ENCODE data around the gene FCER1G. TPM values are rescaled to one million over a fixed set of nuclear protein-coding genes. Genes with fewer than 3 reads are reported as not detected.

FCER1G gene
- total RNA-seq, 1 donor from 2014 or later = 158 TPM

GRCh38 chr1:161226759-161227158 is 11.7 kb downstream of the FCER1G start:
- peaks cover 22% of the 10 kb centered on the region for H3K36me3 ChIP-seq
- TF ChIP-seq, protein P1, sequence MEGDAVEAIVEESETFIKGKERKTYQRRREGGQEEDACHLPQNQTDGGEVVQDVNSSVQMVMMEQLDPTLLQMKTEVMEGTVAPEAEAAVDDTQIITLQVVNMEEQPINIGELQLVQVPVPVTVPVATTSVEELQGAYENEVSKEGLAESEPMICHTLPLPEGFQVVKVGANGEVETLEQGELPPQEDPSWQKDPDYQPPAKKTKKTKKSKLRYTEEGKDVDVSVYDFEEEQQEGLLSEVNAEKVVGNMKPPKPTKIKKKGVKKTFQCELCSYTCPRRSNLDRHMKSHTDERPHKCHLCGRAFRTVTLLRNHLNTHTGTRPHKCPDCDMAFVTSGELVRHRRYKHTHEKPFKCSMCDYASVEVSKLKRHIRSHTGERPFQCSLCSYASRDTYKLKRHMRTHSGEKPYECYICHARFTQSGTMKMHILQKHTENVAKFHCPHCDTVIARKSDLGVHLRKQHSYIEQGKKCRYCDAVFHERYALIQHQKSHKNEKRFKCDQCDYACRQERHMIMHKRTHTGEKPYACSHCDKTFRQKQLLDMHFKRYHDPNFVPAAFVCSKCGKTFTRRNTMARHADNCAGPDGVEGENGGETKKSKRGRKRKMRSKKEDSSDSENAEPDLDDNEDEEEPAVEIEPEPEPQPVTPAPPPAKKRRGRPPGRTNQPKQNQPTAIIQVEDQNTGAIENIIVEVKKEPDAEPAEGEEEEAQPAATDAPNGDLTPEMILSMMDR (IDR thresholded peaks at IDR 0.05) = no peak
- H3K27me3 ChIP-seq = no peaks in the 10 kb centered on the region
- no peaks in the 10 kb centered on the region for H3K9me3 ChIP-seq
- intact Hi-C loops (cut with DNase I) = loop anchor here (10.0 kb wide), 1 partner anchor 158 kb away; no protein-coding TSS in a partner anchor
- peak overlapping the region; percentile 75 for H3K4me3 ChIP-seq
- H3K4me1 ChIP-seq = peaks cover 21% of the 10 kb centered on the region
- no peak for ATAC-seq
- no peak for DNase-seq
- H3K27ac ChIP-seq = no peak overlapping the region

DNA sequence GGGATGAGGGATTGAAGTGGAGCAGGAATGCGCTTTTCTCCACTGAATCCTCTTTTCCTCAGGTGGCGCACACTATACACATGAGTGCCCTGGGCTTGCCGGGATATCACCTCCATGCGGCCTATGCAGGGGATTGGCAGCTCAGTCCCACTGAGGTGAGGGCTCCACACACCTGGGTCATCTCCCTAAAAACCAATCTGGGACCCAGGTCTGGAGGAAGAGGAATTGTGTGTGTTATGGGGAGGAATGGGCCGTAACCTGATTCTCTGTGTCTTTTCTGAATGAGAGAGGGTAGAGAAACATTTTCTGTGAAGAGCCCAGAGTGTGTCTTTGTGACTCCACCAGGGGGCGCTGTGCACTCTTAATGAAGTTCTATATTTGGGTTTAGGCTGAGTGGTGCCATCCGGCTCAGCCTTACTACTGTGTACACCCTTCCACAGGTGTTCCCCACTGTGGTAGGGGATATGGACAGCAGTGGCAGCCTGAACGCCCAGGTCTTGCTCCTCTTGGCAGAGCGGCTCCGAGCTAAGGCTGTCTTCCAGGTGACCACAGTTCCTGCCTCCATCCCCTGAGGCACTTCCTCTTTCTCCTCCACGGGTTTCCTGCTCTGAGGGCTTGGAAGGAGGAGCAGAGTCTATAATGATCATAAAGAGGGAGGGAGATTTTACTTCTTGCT is 12.2 kb downstream of the FCER1G start:
- intact Hi-C loops (cut with DNase I) = loop anchor here (10.0 kb wide), 1 partner anchor 157 kb away; no protein-coding TSS in a partner anchor
- Histone ChIP-seq H3K27me3 (no peaks in the 10 kb centered on the region), H3K36me3 (peaks cover 22% of the 10 kb centered on the region), H3K4me3 (peak overlapping the region; percentile 28), H3K9me3 (no peaks in the 10 kb centered on the region), H3K4me1 (peaks cover 21% of the 10 kb centered on the region), H3K27ac (peak overlapping the region; percentile 37)
- ATAC-seq (peak; percentile 77), DNase-seq (peak; percentile 90)
- TF ChIP-seq, protein P1 (IDR thresholded peaks at IDR 0.05) = peak; percentile 93

GRCh38 chr1:161228032-161228431 is 12.9 kb downstream of the FCER1G start:
- TF ChIP-seq, protein P1 (IDR thresholded peaks at IDR 0.05) = no peak
- Histone ChIP-seq H3K9me3 (no peaks in the 10 kb centered on the region), H3K36me3 (peaks cover 22% of the 10 kb centered on the region), H3K4me3 (no peak overlapping the region), H3K4me1 (peaks cover 21% of the 10 kb centered on the region), H3K27ac (peak overlapping the region; percentile 37), H3K27me3 (no peaks in the 10 kb centered on the region)
- intact Hi-C loops (cut with DNase I) = loop anchor here (10.0 kb wide), 1 partner anchor 157 kb away; no protein-coding TSS in a partner anchor
- DNase-seq (no peak), ATAC-seq (no peak)

- TF ChIP-seq, protein P1 (IDR thresholded peaks at IDR 0.05) = no peak
- H3K9me3 ChIP-seq = no peaks in the 10 kb centered on the region
- H3K27me3 ChIP-seq = no peaks in the 10 kb centered on the region
- ATAC-seq = no peak
- peaks cover 20% of the 10 kb centered on the region for H3K4me1 ChIP-seq
- no peak overlapping the region for H3K27ac ChIP-seq
- intact Hi-C loops (cut with DNase I) = loop anchor here (10.0 kb wide), 1 partner anchor 155 kb away; no protein-coding TSS in a partner anchor
- H3K36me3 ChIP-seq = peaks cover 22% of the 10 kb centered on the region
- H3K4me3 ChIP-seq = no peak overlapping the region
- DNase-seq = no peak
Observed at GRCh38 chr1:161229896-161230295, 14.8 kb downstream of the FCER1G start.

DNA sequence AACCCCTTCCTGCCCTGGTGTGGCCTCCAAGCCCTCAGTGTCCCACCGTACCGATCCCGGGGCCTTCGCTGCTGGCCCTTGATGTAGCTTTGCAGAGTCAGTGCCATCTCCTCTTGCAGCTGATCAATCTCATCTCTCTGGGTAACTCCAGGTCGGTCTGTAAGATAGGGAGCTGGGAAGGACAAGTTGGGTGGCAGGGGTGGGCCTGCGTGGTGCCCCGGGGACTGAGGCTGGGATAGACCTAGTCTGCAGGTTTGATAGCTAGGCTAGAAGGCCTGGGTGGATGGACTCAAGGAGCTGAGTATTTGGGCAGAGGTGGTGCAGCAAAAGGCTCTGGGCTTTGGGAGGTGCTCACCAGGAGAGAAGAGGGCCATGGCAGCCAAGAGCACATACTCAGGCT is 15.7 kb downstream of the FCER1G start:
- Histone ChIP-seq H3K36me3 (peaks cover 22% of the 10 kb centered on the region), H3K4me3 (no peak overlapping the region), H3K4me1 (peaks cover 14% of the 10 kb centered on the region), H3K9me3 (no peaks in the 10 kb centered on the region), H3K27ac (no peak overlapping the region), H3K27me3 (no peaks in the 10 kb centered on the region)
- no peak for DNase-seq
- TF ChIP-seq, protein P1 (IDR thresholded peaks at IDR 0.05) = no peak
- ATAC-seq = no peak
- intact Hi-C loops (cut with DNase I) = no loop called here

Measured in upper lobe of right lung (tissue), 1 donor.